GM20000 (cell line): ENCODE measurements around the gene ASAP3.

Experiments
- DNase-seq: peaks from one replicate; pipeline ENCODE4 v3.0.0; 2012; ENCODE audit warnings: low spot score
- TF ChIP-seq, protein P1 (sequence below): IDR thresholded peaks from 2 replicates; pipeline ENCODE4 v1.5.1; 2012; ENCODE audit warnings: mild to moderate bottlenecking, control low read depth; ENCODE audit errors: extremely low read depth, missing control alignments

Gene ASAP3

DNA sequence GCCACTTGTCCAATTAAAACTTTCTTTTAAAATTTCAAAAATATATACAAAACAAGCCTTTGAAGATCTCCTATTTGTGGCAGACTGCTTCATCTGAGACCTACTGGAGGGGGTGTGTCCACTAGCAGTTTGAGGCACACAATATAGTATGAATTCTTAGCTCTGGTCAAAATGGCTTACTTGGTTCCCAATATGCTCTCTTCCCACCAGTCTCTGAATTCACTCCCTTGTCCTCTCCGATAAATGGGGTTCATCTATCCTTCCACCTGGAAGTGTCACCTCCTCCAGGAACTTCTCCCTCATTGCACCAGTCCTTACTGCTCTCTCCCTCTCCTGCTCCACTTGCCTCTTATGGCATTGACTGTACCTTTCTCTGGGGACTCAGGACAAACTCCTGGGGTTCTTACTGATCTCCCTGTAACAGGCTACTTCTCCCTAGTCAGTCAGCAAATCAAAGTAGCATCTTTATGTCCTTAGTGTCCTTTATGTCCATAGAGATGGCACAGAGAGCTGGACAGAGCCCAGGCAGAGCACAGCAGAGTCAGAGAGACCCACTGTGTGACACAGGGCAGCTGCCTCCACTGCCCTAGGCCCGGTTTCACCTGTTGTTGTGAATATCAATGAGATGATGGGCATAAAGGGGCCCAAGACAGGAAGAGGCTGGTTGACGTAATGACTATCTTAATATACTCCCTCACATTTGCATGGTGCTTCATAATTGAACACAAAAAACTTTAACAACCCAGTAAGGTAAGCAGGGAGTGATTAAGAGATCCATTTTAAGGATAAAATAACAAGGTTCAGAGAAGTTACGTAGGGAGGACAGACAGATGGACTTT, 3.6 kb downstream of the ASAP3 start:
- no peak for DNase-seq
- TF ChIP-seq, protein P1, sequence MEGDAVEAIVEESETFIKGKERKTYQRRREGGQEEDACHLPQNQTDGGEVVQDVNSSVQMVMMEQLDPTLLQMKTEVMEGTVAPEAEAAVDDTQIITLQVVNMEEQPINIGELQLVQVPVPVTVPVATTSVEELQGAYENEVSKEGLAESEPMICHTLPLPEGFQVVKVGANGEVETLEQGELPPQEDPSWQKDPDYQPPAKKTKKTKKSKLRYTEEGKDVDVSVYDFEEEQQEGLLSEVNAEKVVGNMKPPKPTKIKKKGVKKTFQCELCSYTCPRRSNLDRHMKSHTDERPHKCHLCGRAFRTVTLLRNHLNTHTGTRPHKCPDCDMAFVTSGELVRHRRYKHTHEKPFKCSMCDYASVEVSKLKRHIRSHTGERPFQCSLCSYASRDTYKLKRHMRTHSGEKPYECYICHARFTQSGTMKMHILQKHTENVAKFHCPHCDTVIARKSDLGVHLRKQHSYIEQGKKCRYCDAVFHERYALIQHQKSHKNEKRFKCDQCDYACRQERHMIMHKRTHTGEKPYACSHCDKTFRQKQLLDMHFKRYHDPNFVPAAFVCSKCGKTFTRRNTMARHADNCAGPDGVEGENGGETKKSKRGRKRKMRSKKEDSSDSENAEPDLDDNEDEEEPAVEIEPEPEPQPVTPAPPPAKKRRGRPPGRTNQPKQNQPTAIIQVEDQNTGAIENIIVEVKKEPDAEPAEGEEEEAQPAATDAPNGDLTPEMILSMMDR = no peak

- TF ChIP-seq, protein P1 = no peak
- no peak for DNase-seq
Observed at GRCh38 chr1:23479666-23479941, 4.4 kb downstream of the ASAP3 start.

GRCh38 chr1:23478896-23479665, 4.9 kb downstream of the ASAP3 start:
- DNase-seq = no peak

DNA sequence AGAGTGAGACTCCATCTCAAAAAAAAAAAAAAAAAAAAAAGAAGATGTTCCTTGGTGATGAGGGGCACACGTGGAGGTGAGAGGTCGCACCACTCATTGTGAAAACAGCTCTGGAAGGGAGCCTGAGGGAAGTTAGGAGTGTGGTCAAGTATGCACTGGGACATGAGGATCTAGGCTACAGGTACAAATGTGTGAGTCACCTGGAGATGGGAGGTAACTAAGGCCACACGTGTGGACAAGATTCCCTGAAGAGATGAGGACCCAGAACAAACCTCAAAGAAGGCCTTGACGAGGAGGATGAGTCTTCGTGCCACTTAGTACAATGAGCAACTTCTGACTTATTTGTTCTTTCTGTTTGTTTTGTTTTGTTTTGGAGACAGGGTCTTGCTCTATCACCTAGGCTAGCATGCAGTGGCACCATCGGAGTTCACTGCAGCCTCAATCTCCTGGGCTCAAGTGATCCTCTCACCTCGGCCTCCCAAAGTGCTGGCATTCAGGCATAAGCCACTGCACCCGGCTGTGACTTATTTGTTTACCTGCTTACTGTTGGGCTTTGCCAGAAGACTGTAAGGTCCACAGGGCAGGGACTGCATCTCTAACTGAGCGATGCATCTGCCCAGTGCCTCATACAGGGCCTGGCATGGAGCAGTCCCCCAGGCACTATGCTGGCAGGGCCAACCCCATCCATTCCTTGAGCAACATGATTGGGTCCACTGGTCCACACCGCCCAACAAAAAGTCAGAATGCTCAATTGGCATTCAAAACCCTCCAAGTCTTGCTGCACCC, 6.4 kb downstream of the ASAP3 start:
- DNase-seq = no peak
- TF ChIP-seq, protein P1 = no peak

More at GRCh38 chr1:23478896-23479665, 4.9 kb downstream of the ASAP3 start:
- TF ChIP-seq, protein P1 = no peak

GRCh38 chr1:23475641-23476040, 8.3 kb downstream of the ASAP3 start:
- no peak for DNase-seq
- TF ChIP-seq, protein P1 = no peak

DNA sequence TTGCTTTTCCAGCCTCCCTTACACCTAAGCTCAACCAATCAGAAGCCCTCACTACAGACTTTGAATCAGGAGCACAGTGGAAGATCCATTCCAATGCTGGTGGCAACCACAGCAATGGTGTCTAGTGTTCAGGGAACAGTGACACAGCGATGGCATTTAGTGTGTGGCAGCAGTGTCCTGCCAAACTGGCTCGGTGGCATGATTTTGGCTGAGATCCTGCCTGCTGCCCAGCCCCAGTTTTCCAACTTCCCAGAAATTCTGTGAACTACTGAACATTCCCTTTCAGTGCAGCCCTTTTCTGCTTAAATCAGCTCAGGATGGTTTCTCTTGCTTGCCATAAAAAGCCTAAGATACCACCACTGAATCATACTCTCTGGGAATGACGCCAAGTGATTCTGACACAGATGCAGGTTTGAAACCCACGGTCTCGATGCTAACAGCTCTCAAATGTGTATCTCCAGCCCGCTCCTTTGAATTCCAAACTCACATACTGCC, 8.8 kb downstream of the ASAP3 start:
- TF ChIP-seq, protein P1 = no peak
- no peak for DNase-seq
